OCI-M2 (cell line): Measurements from ENCODE around the gene GPRC5A.
"Not testable (repeated sequence)": the region's sequence is repeated elsewhere in the genome, so short reads cannot be mapped to it uniquely, and the experiment has no call there.

Source experiments
- DNase-seq: peaks from one replicate; lab custom pipeline; 2025; ENCODE audit not compliant: unreplicated experiment; lab: John Stamatoyannopoulos, UW

Gene GPRC5A, protein sequence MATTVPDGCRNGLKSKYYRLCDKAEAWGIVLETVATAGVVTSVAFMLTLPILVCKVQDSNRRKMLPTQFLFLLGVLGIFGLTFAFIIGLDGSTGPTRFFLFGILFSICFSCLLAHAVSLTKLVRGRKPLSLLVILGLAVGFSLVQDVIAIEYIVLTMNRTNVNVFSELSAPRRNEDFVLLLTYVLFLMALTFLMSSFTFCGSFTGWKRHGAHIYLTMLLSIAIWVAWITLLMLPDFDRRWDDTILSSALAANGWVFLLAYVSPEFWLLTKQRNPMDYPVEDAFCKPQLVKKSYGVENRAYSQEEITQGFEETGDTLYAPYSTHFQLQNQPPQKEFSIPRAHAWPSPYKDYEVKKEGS

DNA sequence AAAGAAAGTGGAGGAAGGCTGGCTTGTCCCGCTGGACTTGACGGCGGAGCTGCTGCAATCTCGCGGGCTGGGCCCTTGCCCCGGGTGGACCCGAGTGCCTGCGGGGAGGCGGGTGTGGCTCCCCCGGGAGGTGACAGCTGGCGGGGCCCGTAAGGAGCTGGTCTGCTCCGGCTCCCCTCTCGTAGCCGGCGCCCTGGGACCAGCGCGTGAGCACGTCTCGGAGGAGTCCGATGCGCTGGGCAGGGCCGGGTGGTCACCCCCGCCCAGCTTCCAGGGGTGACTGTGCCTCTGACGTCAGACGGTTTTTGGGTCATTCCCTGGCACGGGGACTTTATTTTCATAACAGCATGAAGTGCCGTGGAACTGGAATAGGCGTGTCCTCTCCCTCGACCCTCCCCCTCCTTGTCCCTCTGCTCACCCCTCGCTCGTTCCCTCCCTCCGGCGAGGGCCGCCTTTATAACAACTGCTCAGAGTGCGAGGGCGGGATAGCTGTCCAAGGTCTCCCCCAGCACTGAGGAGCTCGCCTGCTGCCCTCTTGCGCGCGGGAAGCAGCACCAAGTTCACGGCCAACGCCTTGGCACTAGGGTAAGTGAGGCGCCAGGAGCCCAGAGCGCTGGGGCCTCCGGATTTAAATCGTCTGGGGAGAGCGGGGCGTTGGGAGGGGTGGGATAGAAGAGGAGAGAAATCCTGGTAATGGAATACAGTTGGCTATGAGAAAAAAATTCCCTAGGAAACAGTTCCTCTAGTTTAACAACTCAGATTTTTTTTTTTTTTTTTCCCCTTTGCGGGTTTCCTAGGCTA lies at the start of gene GPRC5A:
TSS of gene GPRC5A (plus strand) at position 483 of the 801 bp plus-strand sequence. CDS start 16,688 bp downstream, outside the sequence.
- DNase-seq = no peak

- DNase-seq = no peak
Measured at GRCh38 chr12:12845794-12846243, 45.5 kb upstream of the GPRC5A start.

DNA sequence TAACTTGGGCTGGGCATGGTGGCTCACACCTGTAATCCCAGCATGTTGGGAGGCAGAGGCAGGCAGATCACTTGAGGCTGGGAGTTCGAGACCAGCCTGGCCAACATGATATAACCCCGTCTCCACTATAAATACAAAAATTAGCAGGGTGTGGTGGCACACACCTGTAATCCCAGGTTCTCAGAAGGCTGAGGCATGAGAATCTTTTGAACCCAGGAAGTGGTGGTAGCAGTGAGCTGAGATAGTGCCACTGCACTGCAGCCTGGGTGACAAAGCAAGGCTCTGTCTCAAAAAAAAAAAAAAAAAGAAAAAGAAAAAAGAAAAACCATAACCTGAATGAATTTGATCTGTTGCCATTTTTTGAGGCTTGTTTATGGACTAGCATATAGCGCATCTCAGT lies 44.6 kb upstream of the GPRC5A start:
- DNase-seq = not testable (repeated sequence)

- no peak for DNase-seq
Measured at GRCh38 chr12:12853435-12853834, 37.9 kb upstream of the GPRC5A start.

DNA sequence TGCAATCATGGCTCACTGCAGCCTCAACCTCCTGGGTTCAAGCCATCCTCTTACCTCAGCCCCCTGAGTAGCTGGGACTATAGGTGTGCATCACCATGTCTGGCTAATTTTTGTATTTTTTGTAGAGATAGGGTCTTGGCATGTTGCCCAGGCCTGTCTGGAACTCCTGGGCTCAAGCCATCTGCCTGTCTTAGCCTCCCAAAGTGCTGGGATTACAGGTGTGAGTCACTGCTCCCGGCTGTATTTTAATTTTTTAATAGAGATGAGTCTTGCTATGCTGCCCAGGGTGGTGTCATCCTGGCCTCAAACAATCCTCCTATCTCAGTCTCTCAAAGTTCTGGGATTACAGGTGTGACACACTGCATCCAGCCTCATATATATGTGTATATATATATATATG lies 31.7 kb upstream of the GPRC5A start:
- DNase-seq = no peak

DNA sequence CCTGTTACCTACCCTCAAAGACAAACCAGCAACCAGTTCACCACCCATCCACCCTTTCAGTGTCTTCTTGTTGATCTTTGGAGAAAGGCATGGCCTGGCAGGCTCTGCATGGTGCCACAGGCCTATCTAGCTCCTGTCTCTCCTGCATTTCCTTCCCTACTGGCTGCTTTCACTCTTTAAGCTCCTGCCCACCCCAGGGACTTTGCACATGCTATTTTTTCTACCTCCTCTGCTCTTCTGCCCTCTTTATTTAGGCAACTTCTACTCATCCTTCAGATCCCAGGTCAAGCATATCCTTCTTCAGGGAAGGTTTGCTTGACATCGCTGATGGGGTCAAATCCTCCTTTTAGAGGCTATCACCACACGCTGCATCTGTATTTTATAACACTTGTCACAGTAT lies 27.1 kb upstream of the GPRC5A start:
- DNase-seq = no peak

DNA sequence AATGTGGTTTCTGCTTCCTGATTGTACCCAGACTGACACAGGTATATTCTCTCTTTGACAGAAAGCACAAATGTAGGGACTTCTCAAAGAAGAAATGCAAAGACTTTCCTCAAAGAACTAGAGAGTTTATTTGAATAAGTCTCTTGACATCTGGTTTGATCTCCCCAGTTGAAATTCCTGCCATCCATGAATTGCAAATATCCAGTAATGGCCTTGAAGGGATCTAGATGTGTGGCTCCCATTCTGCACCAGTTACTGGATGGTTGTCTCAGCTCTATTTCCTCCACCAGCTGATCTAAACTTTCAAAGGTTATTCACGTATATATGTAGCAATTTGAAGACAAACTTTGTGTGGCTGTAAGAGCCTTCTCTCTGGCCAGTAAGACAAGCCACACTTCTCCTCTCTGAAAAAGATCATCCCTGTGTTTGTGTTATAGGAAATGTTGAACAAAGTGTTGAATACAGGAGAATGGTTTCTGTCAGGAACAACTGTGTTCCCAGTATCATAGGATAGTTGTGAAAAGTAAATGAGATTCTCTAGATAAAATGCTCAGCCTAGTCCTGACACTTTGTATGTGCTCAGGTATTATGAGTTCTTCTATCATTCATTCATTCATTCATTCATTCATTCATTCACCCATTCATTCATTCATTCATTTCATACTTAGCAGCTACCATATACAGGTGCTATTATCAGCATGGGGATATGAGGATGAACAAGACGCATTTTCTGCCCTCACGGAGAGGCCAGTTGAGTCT lies 22.7 kb upstream of the GPRC5A start:
- DNase-seq = no peak

GRCh38 chr12:12870465-12870864 lies 20.9 kb upstream of the GPRC5A start:
- DNase-seq = no peak

DNA sequence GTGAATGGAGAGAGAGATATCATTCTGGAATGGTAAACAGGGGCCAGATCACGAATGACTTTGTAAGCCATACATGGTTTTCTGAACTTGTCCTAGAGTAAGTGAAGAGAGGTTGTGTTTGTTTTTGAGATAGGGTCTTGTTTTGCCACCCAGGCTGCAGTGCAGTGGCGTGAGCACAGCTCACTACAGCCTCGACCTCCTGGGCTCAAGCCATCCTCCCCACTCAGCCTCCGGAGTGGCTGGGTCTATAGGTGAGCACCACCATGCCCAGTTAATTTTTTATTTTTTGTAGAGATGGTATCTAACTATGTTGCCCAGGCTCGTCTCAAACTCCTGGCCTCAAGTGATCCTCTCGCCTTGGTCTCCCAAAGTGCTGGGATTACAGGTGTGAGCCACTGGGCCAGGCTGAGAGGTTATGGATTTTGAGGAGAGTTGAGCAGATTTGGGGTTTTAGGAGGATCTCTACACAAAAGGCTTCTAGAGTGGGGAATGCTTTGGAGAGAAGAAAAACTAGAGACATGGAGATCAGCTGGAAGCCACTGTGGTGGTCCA lies 19.7 kb upstream of the GPRC5A start:
- no peak for DNase-seq

DNA sequence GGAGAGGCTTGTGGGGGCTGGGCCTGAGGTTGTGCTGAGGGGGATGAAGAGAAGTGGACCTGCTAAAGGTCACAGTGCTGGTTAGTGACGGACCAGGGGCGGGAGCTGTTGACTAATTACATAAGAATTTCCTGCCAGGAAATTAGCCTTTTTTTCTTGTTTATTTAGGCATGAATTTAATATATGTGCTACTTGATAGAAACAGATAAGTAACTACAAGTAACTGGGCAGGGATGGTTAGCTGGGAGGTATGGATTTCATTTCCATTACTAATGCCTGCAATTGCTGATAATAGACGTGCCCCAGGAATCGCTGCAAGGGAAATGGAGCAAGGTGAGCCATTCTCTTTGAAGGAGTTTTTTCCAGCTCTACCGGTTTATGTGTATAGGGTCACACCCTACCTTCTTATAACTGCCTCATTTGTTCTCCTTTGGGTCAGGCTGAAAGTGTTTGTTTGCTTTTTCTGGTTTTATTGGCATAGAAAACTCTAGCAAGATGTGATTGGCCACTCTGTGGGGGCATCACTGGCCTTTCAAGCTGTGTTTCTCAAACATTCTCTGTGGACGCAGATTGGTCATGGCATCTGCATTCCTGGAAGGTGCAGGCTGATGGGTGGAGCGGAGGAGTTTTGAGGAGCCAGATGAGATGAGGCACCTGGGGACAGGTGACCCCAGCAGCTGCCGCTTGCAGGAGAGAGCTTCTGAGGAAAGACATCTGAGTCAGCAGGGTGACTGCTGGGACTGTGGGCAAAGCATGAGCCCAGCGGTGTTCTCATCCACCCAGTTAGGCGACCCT lies 19.0 kb upstream of the GPRC5A start:
- DNase-seq = no peak

- DNase-seq = no peak
Measured at GRCh38 chr12:12872934-12873275, 18.5 kb upstream of the GPRC5A start.

- no peak for DNase-seq
Measured at GRCh38 chr12:12874029-12874428, 17.3 kb upstream of the GPRC5A start.

DNA sequence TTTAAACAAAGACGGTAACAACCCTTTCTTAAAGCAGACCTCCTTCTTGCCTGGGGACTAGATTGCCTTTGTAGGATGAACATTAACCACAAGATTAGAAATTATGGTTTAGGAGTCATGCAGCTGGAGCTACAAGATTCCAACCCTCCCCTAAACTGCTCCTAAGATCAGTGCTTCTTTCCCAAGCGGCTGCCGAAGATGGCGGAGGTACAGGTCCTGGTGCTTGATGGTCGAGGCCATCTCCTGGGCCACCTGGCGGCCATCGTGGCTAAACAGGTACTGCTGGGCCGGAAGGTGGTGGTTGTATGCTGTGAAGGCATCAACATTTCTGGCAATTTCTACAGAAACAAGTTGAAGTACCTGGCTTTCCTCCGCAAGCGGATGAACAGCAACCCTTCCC lies 16.1 kb upstream of the GPRC5A start:
- not testable (repeated sequence) for DNase-seq

GRCh38 chr12:12877153-12877768 lies 14.1 kb upstream of the GPRC5A start:
- DNase-seq = no peak

DNA sequence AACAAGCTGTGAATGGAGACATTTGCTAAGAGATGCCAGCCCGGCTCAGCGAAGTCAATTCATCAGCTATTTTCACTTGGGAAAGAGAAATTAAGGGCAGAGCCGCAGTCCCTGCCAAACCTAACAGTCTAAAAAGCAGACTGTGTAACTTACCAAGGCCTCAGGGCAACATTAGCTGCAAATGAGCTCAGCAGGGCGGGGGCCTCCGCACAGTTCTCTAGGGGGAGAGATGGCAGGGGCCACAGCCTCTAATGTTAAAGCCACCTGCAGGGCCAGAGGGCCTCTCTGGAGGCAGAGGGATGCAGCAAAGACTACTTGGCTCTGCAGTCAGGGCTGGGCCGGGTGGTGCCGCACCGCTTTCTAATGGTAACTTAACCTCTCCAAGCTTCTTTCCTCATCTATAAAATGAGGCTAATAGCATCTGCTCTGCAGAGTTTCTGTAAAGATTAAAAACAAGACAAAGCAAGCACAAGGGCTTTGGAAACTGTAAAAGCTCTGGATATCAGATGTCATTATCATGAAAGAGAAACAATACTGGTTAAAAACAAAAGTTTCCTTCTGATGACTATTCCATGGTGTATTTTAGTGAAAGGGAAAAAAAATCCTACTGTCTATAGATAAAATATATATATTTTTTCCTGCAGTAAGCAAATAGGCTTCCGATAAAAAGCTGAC lies 13.4 kb upstream of the GPRC5A start:
- DNase-seq = no peak

- no peak for DNase-seq
Measured at GRCh38 chr12:12880537-12880936, 10.8 kb upstream of the GPRC5A start.

DNA sequence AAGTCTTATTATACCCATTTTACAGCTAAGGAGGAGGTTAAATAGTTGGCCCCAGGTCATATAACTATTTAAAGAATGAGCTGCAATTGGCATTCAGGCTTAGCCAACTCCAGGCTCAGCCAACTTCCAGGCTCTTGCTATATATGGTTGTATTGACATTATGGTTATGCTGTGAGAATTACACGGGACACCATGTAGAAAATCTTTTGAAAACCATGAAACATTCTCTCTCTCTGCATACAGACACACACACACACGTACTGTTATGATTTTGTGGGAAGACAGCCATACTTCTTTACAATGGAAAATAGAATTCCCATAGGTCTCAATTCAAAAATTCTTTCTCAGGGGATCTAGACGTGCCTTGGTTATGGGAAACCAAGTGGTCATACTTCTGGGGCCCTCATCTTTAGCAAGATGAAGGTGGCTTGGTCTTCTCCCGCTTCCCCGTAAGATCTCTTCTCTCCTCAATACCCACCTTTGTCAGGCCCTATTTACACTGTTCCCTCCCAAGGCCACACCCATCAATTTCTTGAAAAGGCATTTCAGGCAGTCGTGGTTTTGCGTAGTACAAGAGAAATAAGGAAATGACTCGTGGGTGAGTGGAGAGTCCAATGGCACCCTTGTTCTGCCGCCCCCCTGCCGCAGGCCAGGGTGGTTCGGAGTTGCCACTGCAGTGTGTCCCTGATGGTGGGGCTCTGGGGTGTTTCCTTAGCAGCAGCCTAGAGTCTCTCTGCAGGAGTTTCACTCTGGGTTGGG lies 10.0 kb upstream of the GPRC5A start:
- no peak for DNase-seq

- no peak for DNase-seq
Measured at GRCh38 chr12:12882288-12882687, 9.1 kb upstream of the GPRC5A start.
